ENCODE data around the gene RPS10. TPM values are rescaled to one million over a fixed set of nuclear protein-coding genes. Genes with fewer than 3 reads are reported as not detected.

The RPS10 gene
- 2,129 and 2,719 TPM in 2 replicates for total RNA-seq (2014; rRNA removed; shearing (Covaris generic))

GRCh38 chr6:34425498-34426410, at the start of gene RPS10:
Gene RPS10 (minus strand): TSS chr6:34426069. CDS start chr6:34425221, 848 bp downstream.
- H3K4me1 ChIP-seq = peaks cover 4% of the 10 kb centered on the region; the same call in 1 of the 2 replicates
- DNase-seq = peak; percentile 92 to 95
- no peaks in the 10 kb centered on the region for H3K9me3 ChIP-seq (replicated peaks)
- H3K36me3 ChIP-seq = peaks cover 45% of the 10 kb centered on the region
- H3K27ac ChIP-seq = peak within 1 kb of the TSS; percentile 89
- H3K4me3 ChIP-seq = peak within 1 kb of the TSS; percentile 95
- no peaks in the 10 kb centered on the region for H3K27me3 ChIP-seq

DNA sequence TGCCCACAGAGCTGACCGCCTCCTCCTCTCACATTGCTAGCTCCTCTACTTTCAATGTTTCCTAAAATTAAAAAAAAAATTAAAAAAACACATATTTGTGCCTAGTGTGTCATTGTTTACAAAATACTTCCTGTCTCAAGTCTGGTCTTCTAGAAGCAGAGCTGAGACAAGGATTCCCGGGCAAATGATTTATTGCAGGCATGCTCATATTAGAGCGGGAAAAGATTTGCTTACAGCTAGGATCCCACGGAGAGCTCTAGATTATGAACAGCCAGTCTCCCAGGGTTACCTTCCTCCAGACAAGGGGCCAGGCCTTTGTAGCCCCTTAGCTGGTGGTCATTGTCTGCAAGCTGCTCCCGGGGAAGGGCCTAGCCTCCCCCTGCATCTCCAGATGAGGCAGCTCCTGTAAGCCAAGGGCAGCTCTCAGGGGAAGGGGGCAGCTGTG, 49.4 kb upstream of the RPS10 start:
- H3K27ac ChIP-seq = no peak overlapping the region
- DNase-seq = no peak
- no peaks in the 10 kb centered on the region for H3K36me3 ChIP-seq
- H3K4me1 ChIP-seq = no peaks in the 10 kb centered on the region
- no peak overlapping the region for H3K4me3 ChIP-seq
- 0 out of 2 replicates have a peak, but pooled peaks cover 2% of the 10 kb centered on the region for H3K9me3 ChIP-seq (replicated peaks)
- H3K27me3 ChIP-seq = no peaks in the 10 kb centered on the region

- H3K4me1 ChIP-seq = no peaks in the 10 kb centered on the region
- DNase-seq = no peak
- H3K36me3 ChIP-seq = no peaks in the 10 kb centered on the region
- H3K9me3 ChIP-seq (replicated peaks) = 0 out of 2 replicates have a peak, but pooled peaks cover 2% of the 10 kb centered on the region
- H3K4me3 ChIP-seq = no peak overlapping the region
- H3K27me3 ChIP-seq = no peaks in the 10 kb centered on the region
- H3K27ac ChIP-seq = no peak overlapping the region
Observed at GRCh38 chr6:34474754-34475153, 48.9 kb upstream of the RPS10 start.

DNA sequence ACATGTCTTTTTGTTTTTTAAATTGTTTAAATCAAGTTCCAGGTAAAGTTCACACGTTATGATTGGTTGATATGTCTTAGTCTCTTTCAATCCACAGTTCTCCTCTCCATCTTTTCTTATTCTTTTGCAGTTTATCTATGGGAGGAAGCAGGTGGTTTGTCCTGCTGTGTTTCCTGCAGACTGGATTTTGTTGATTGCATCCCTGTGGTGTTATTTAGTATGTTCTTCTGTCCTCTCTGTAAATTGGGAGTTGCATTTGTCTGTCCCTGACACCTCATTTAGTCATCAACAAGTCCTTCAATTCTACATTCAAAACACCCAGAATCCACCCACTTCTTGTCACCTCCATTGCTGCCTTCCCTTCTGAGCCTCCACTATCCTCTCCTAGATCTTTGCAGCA, 48.1 kb upstream of the RPS10 start:
- H3K4me1 ChIP-seq = no peaks in the 10 kb centered on the region
- DNase-seq = no peak
- H3K9me3 ChIP-seq (replicated peaks) = 0 out of 2 replicates have a peak, but pooled peaks cover 2% of the 10 kb centered on the region
- H3K4me3 ChIP-seq = no peak overlapping the region
- H3K36me3 ChIP-seq = no peaks in the 10 kb centered on the region
- no peak overlapping the region for H3K27ac ChIP-seq
- H3K27me3 ChIP-seq = no peaks in the 10 kb centered on the region

- no peak overlapping the region for H3K27ac ChIP-seq
- H3K9me3 ChIP-seq (replicated peaks) = 0 out of 2 replicates have a peak, but pooled peaks cover 2% of the 10 kb centered on the region
- no peaks in the 10 kb centered on the region for H3K36me3 ChIP-seq
- no peak for DNase-seq
- H3K4me1 ChIP-seq = no peaks in the 10 kb centered on the region
- H3K4me3 ChIP-seq = no peak overlapping the region
- H3K27me3 ChIP-seq = no peaks in the 10 kb centered on the region
Observed at GRCh38 chr6:34472425-34472824, 46.6 kb upstream of the RPS10 start.

DNA sequence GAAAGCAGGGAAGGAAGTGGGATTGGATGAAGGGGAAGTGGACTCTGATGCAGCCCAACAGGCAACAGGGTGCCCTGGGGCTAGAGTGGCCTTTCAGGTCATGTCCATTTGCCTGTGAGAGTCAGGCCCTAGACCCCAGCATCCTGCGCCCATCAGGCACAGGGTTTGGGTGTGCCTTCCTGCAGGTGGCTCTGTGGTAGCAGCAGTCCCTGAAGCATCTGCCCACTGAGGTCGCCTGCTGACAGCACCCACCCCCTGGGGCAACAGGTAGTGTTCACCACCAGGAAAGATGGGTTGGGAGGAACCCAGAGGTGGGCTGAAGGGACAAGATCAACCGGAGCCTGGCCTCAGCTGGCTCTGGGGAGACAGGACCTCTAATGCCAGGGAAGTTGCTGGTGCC, 43.6 kb upstream of the RPS10 start:
- H3K27me3 ChIP-seq = no peaks in the 10 kb centered on the region
- no peaks in the 10 kb centered on the region for H3K4me1 ChIP-seq
- H3K4me3 ChIP-seq = no peak overlapping the region
- no peak for DNase-seq
- H3K36me3 ChIP-seq = no peaks in the 10 kb centered on the region
- H3K27ac ChIP-seq = no peak overlapping the region
- 0 out of 2 replicates have a peak, but pooled peaks cover 2% of the 10 kb centered on the region for H3K9me3 ChIP-seq (replicated peaks)

GRCh38 chr6:34468378-34468892, 42.6 kb upstream of the RPS10 start:
- DNase-seq = no peak
- no peak overlapping the region for H3K27ac ChIP-seq
- no peaks in the 10 kb centered on the region for H3K4me1 ChIP-seq
- no peaks in the 10 kb centered on the region for H3K9me3 ChIP-seq (replicated peaks)
- no peaks in the 10 kb centered on the region for H3K27me3 ChIP-seq
- H3K36me3 ChIP-seq = no peaks in the 10 kb centered on the region
- no peak overlapping the region for H3K4me3 ChIP-seq

GRCh38 chr6:34466242-34467185, 40.6 kb upstream of the RPS10 start:
- no peaks in the 10 kb centered on the region for H3K36me3 ChIP-seq
- no peaks in the 10 kb centered on the region for H3K9me3 ChIP-seq (replicated peaks)
- no peaks in the 10 kb centered on the region for H3K4me1 ChIP-seq
- no peak overlapping the region for H3K27ac ChIP-seq
- no peak for DNase-seq
- H3K27me3 ChIP-seq = no peaks in the 10 kb centered on the region
- no peak overlapping the region for H3K4me3 ChIP-seq

- Histone ChIP-seq H3K4me3 (no peak within 1 kb of the TSS), H3K27ac (no peak within 1 kb of the TSS), H3K4me1 (no peaks in the 10 kb centered on the region), H3K9me3 (replicated peaks) (no peaks in the 10 kb centered on the region), H3K36me3 (no peaks in the 10 kb centered on the region), H3K27me3 (no peaks in the 10 kb centered on the region)
- no peak for DNase-seq
Observed at GRCh38 chr6:34465531-34466241, 39.8 kb upstream of the RPS10 start, which contains the start of gene PACSIN1. Gene PACSIN1 (plus strand): TSS chr6:34466076. CDS start chr6:34526306, 60,230 bp downstream.

DNA sequence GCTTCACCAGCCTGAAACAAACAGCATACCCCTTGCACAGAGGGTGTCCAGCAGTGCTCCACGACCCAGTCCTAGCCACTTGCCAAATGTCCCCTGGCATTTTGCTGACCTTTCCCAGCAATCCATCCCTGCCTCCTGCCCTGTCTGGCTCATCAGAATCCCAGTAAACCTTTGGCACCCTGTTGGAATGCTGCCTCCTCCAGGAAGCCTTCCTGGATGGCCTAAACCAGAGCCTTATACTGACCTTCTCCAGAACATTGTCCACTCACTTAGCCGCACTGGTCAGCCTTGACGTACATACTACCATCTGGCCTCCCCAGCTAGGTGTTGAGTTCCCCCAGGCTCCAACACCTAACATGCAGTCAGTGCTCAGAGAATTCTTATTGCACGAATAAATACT, 38.0 kb upstream of the RPS10 start:
- no peaks in the 10 kb centered on the region for H3K27me3 ChIP-seq
- no peaks in the 10 kb centered on the region for H3K4me1 ChIP-seq
- no peaks in the 10 kb centered on the region for H3K9me3 ChIP-seq (replicated peaks)
- H3K36me3 ChIP-seq = no peaks in the 10 kb centered on the region
- DNase-seq = no peak
- no peak overlapping the region for H3K27ac ChIP-seq
- H3K4me3 ChIP-seq = no peak overlapping the region

DNA sequence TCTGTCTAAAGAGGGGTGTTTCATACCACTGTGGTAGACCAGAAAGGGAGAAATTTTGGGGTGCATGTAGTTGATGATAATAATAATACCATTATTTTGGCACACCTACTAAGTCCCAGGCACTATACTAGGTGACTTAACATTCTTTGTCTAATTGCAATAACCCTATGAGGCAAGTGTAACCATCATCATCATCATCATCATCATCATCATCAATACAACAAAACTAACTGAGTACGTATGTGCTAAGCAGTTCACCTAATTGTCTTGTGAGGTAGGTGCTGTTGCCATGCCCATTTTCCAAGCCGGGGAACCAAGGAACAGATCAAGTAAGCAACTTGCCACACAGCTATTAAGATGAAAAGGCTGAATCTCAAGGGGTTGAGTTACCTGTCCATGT, 37.4 kb upstream of the RPS10 start:
- no peaks in the 10 kb centered on the region for H3K9me3 ChIP-seq (replicated peaks)
- H3K4me1 ChIP-seq = no peaks in the 10 kb centered on the region
- no peaks in the 10 kb centered on the region for H3K27me3 ChIP-seq
- H3K36me3 ChIP-seq = no peaks in the 10 kb centered on the region
- no peak overlapping the region for H3K27ac ChIP-seq
- no peak overlapping the region for H3K4me3 ChIP-seq
- no peak for DNase-seq

GRCh38 chr6:34462551-34462971, 36.7 kb upstream of the RPS10 start:
- H3K9me3 ChIP-seq (replicated peaks) = no peaks in the 10 kb centered on the region
- H3K4me3 ChIP-seq = 0 out of 2 replicates have a peak overlapping the region, but pooled peaks have one; percentile 5
- DNase-seq = peak; percentile 61 to 73
- no peak overlapping the region for H3K27ac ChIP-seq
- H3K36me3 ChIP-seq = no peaks in the 10 kb centered on the region
- H3K4me1 ChIP-seq = no peaks in the 10 kb centered on the region
- H3K27me3 ChIP-seq = no peaks in the 10 kb centered on the region

DNA sequence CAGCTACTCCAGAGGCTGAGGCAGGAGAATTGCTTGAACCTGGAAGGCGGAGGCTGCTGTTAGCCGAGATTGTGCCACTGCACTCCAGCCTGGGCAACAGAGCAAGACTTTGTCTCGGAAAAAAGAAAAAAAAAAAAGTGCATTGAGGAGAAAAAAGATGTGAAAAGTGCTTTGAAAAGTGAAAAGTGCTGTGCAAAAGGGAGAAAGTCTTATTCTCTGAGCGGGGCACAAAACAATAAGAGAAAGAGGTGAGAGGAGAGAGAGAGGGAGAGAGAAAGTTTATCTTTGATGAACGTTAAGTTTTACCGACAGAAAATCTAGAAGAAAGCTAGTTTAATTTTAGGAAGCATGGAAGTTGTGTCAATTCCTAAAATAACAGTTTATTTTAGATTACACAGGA, 36.1 kb upstream of the RPS10 start:
- no peaks in the 10 kb centered on the region for H3K4me1 ChIP-seq
- no peak overlapping the region for H3K4me3 ChIP-seq
- no peaks in the 10 kb centered on the region for H3K9me3 ChIP-seq (replicated peaks)
- no peaks in the 10 kb centered on the region for H3K27me3 ChIP-seq
- H3K36me3 ChIP-seq = no peaks in the 10 kb centered on the region
- no peak for DNase-seq
- H3K27ac ChIP-seq = no peak overlapping the region

Data from SJCRH30 (cell line).